ENCODE data around the gene DTYMK.
"Not testable (repeated sequence)": the region's sequence is repeated elsewhere in the genome, so short reads cannot be mapped to it uniquely, and the experiment has no call there.

The DTYMK gene

GRCh38 chr2:241686650-241687425 is at the start of gene DTYMK:
Gene DTYMK (minus strand): TSS chr2:241686815. CDS start chr2:241686783, 32 bp downstream.
- H3K27me3 ChIP-seq (ENCODE audit: control insufficient read depth in 5 of 5, insufficient read depth in 4 of 5, low read length in 5 of 5): no peaks in the 10 kb centered on the region
- peaks cover 0 to 32% (median 11%) of the 10 kb centered on the region in 5 donors for H3K36me3 ChIP-seq (ENCODE audit: control insufficient read depth in 5 of 5, insufficient read depth in 5 of 5, low read length in 5 of 5)
- H3K9ac ChIP-seq (ENCODE audit: low read length in 5 of 5): peak within 1 kb of the TSS; percentile 68 to 97 (median 91)
- H3K27ac ChIP-seq (ENCODE audit: low read depth, low read length): peak within 1 kb of the TSS; percentile 92
- peak within 1 kb of the TSS; percentile 86 to 94 (median 88) for H3K4me3 ChIP-seq (ENCODE audit: low read depth in 1 of 5, low read length in 5 of 5)
- peaks cover 1 to 31% (median 24%) of the 10 kb centered on the region in 5 donors for H3K4me1 ChIP-seq (ENCODE audit: control insufficient read depth in 5 of 5, insufficient read depth in 5 of 5, low read length in 5 of 5)
- H3K9me3 ChIP-seq (ENCODE audit: control insufficient read depth in 5 of 5, low read length in 5 of 5): no peaks in the 10 kb centered on the region

DNA sequence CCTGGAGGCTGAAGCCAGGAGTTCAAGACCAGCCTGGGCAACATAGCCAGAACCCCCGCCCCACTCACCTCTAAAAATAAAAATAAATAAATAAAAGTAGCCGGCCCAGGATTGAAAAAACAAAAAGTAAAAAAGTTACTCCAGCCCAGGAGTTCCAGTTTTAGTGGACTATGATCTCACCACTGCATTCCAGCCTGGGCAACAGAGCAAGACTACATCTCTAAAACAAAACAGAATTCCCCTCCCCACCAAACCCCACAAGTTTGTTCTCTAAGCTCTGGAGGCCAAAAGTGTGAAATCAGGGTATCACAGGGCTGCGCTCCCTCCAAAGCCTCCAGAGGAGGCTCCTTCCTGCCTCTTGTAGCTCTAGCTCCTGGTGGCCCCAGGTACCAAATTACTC is 49.5 kb upstream of the DTYMK start:
- H3K4me3 ChIP-seq (ENCODE audit: low read depth in 1 of 5, low read length in 5 of 5): no peak overlapping the region
- H3K27ac ChIP-seq (ENCODE audit: low read depth, low read length): no peak overlapping the region

GRCh38 chr2:241734467-241735208 is 48.0 kb upstream of the DTYMK start, which contains the start of gene D2HGDH:
Gene D2HGDH (plus strand): TSS chr2:241734630. CDS start chr2:241735225, 595 bp downstream.
- Histone ChIP-seq H3K27me3 (ENCODE audit: control insufficient read depth in 5 of 5, insufficient read depth in 4 of 5, low read length in 5 of 5) (no peaks in the 10 kb centered on the region), H3K9ac (ENCODE audit: low read length in 5 of 5) (peak within 1 kb of the TSS in 4 of 5 donors; percentile 77 to 82 (median 78)), H3K4me1 (ENCODE audit: control insufficient read depth in 5 of 5, insufficient read depth in 5 of 5, low read length in 5 of 5) (peaks cover 0 to 27% (median 25%) of the 10 kb centered on the region in 5 donors), H3K4me3 (ENCODE audit: low read depth in 1 of 5, low read length in 5 of 5) (peak within 1 kb of the TSS in 4 of 5 donors; percentile 77 to 92 (median 88)), H3K9me3 (ENCODE audit: control insufficient read depth in 5 of 5, low read length in 5 of 5) (no peaks in the 10 kb centered on the region), H3K27ac (ENCODE audit: low read depth, low read length) (peak within 1 kb of the TSS; percentile 89), H3K36me3 (ENCODE audit: control insufficient read depth in 5 of 5, insufficient read depth in 5 of 5, low read length in 5 of 5) (peaks cover 0 to 8% (median 3%) of the 10 kb centered on the region in 5 donors)

More for the DNA sequence above, 49.5 kb upstream of the DTYMK start:
- no peaks in the 10 kb centered on the region for H3K27me3 ChIP-seq (ENCODE audit: control insufficient read depth in 5 of 5, insufficient read depth in 4 of 5, low read length in 5 of 5)
- H3K36me3 ChIP-seq (ENCODE audit: control insufficient read depth in 5 of 5, insufficient read depth in 5 of 5, low read length in 5 of 5): peaks cover 0 to 8% (median 4%) of the 10 kb centered on the region in 5 donors
- H3K9me3 ChIP-seq (ENCODE audit: control insufficient read depth in 5 of 5, low read length in 5 of 5): no peaks in the 10 kb centered on the region
- no peak overlapping the region for H3K9ac ChIP-seq (ENCODE audit: low read length in 5 of 5)
- H3K4me1 ChIP-seq (ENCODE audit: control insufficient read depth in 5 of 5, insufficient read depth in 5 of 5, low read length in 5 of 5): peaks cover 0 to 30% (median 25%) of the 10 kb centered on the region in 5 donors

GRCh38 chr2:241734208-241734466 is 47.5 kb upstream of the DTYMK start:
- H3K36me3 ChIP-seq (ENCODE audit: control insufficient read depth in 5 of 5, insufficient read depth in 5 of 5, low read length in 5 of 5): peaks cover 0 to 5% (median 3%) of the 10 kb centered on the region in 5 donors
- no peaks in the 10 kb centered on the region for H3K27me3 ChIP-seq (ENCODE audit: control insufficient read depth in 5 of 5, insufficient read depth in 4 of 5, low read length in 5 of 5)
- H3K4me3 ChIP-seq (ENCODE audit: low read depth in 1 of 5, low read length in 5 of 5): peak overlapping the region in 4 of 5 donors; percentile 60 to 91 (median 74)
- peak overlapping the region in 3 of 5 donors; percentile 60 to 68 (median 62) for H3K9ac ChIP-seq (ENCODE audit: low read length in 5 of 5)
- peaks cover 0 to 27% (median 26%) of the 10 kb centered on the region in 5 donors for H3K4me1 ChIP-seq (ENCODE audit: control insufficient read depth in 5 of 5, insufficient read depth in 5 of 5, low read length in 5 of 5)
- H3K9me3 ChIP-seq (ENCODE audit: control insufficient read depth in 5 of 5, low read length in 5 of 5): no peaks in the 10 kb centered on the region
- H3K27ac ChIP-seq (ENCODE audit: low read depth, low read length): no peak overlapping the region

GRCh38 chr2:241733391-241734207 is 47.0 kb upstream of the DTYMK start:
- Histone ChIP-seq H3K9ac (ENCODE audit: low read length in 5 of 5) (peak overlapping the region in 3 of 5 donors; percentile 60 to 68 (median 62)), H3K4me3 (ENCODE audit: low read depth in 1 of 5, low read length in 5 of 5) (peak overlapping the region in 4 of 5 donors; percentile 60 to 91 (median 74))

DNA sequence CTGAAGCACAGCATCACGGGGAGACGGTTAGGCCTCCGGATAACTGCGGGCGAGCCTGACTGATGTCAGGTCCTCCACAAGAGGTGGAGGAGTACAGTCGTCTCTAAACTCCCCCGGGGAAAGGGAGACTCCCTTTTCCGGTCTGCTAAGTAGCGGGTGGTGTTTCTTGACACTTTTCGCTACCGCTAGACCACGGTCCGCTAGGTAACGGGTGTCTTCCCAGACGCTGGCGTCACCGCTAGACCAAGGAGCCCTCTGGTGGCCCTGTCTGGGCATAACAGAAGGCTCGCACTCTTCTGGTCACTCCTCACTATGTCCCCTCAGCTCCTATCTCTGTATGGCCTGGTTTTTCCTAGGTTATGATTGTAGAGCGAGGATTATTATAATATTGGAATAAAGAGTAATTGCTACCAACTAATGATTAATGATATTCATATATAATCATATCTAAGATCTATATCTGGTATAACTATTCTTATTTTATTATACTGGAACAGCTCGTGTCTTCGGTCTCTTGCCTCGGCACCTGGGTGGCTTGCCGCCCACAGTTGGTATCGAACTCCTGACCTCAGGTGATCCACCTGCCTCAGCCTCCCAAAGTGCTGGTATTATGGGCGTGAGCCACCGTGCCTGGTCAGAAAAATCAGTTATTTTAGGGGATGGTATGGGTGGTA is 46.0 kb upstream of the DTYMK start:
- not testable (repeated sequence) for H3K36me3 ChIP-seq (ENCODE audit: control insufficient read depth in 5 of 5, insufficient read depth in 5 of 5, low read length in 5 of 5); H3K27ac ChIP-seq (ENCODE audit: low read depth, low read length); H3K27me3 ChIP-seq (ENCODE audit: control insufficient read depth in 5 of 5, insufficient read depth in 4 of 5, low read length in 5 of 5); H3K9me3 ChIP-seq (ENCODE audit: control insufficient read depth in 5 of 5, low read length in 5 of 5); H3K9ac ChIP-seq (ENCODE audit: low read length in 5 of 5); H3K4me3 ChIP-seq (ENCODE audit: low read depth in 1 of 5, low read length in 5 of 5)
- H3K4me1 ChIP-seq (ENCODE audit: control insufficient read depth in 5 of 5, insufficient read depth in 5 of 5, low read length in 5 of 5): peaks cover 0 to 38% (median 34%) of the 10 kb centered on the region in 5 donors

More at GRCh38 chr2:241733391-241734207, 47.0 kb upstream of the DTYMK start:
- Histone ChIP-seq H3K36me3 (ENCODE audit: control insufficient read depth in 5 of 5, insufficient read depth in 5 of 5, low read length in 5 of 5) (peaks cover 0 to 4% (median 3%) of the 10 kb centered on the region in 5 donors), H3K4me1 (ENCODE audit: control insufficient read depth in 5 of 5, insufficient read depth in 5 of 5, low read length in 5 of 5) (peaks cover 0 to 32% (median 30%) of the 10 kb centered on the region in 5 donors), H3K9me3 (ENCODE audit: control insufficient read depth in 5 of 5, low read length in 5 of 5) (no peaks in the 10 kb centered on the region), H3K27me3 (ENCODE audit: control insufficient read depth in 5 of 5, insufficient read depth in 4 of 5, low read length in 5 of 5) (no peaks in the 10 kb centered on the region), H3K27ac (ENCODE audit: low read depth, low read length) (no peak overlapping the region)

DNA sequence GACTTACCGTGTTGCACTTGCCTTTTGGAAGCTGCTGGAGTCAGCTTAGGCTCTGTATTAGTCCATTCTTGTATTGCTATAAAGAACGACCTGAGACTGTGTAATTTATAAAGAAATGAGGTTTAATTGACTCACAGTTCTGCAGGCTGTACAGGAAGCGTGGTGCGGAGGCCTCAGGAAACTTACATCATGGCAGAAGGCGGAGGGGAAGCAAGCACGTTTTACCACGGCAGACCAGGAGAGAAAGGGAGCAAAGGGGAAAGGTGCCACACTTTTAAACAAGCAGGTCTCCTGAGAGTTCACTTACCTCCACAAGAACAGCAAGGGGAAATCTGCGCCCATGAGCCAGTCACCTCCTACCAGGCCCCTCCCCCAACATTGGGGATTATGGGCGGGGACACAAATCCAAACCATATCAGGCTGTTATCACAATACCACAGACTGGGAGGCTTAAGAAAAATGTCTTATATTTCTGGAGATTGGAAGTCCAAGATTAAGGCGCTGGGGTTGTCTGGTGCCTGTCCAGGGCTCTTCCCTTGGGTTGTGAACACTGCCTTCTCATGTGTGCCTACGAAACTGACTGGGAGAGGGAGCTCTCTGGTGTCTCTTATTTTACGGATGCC is 44.2 kb upstream of the DTYMK start:
- Histone ChIP-seq H3K36me3 (ENCODE audit: control insufficient read depth in 5 of 5, insufficient read depth in 5 of 5, low read length in 5 of 5) (peaks cover 0 to 7% (median 3%) of the 10 kb centered on the region in 5 donors), H3K4me1 (ENCODE audit: control insufficient read depth in 5 of 5, insufficient read depth in 5 of 5, low read length in 5 of 5) (peaks cover 0 to 31% (median 24%) of the 10 kb centered on the region in 5 donors), H3K9me3 (ENCODE audit: control insufficient read depth in 5 of 5, low read length in 5 of 5) (no peaks in the 10 kb centered on the region), H3K27ac (ENCODE audit: low read depth, low read length) (no peak overlapping the region), H3K4me3 (ENCODE audit: low read depth in 1 of 5, low read length in 5 of 5) (no peak overlapping the region), H3K9ac (ENCODE audit: low read length in 5 of 5) (no peak overlapping the region), H3K27me3 (ENCODE audit: control insufficient read depth in 5 of 5, insufficient read depth in 4 of 5, low read length in 5 of 5) (no peaks in the 10 kb centered on the region)

- Histone ChIP-seq H3K27me3 (ENCODE audit: control insufficient read depth in 5 of 5, insufficient read depth in 4 of 5, low read length in 5 of 5) (no peaks in the 10 kb centered on the region), H3K9me3 (ENCODE audit: control insufficient read depth in 5 of 5, low read length in 5 of 5) (no peaks in the 10 kb centered on the region), H3K27ac (ENCODE audit: low read depth, low read length) (no peak overlapping the region), H3K9ac (ENCODE audit: low read length in 5 of 5) (no peak overlapping the region), H3K4me3 (ENCODE audit: low read depth in 1 of 5, low read length in 5 of 5) (no peak overlapping the region), H3K36me3 (ENCODE audit: control insufficient read depth in 5 of 5, insufficient read depth in 5 of 5, low read length in 5 of 5) (peaks cover 0 to 13% (median 7%) of the 10 kb centered on the region in 5 donors), H3K4me1 (ENCODE audit: control insufficient read depth in 5 of 5, insufficient read depth in 5 of 5, low read length in 5 of 5) (peaks cover 0 to 22% (median 15%) of the 10 kb centered on the region in 5 donors)
Measured at GRCh38 chr2:241729868-241730267, 43.3 kb upstream of the DTYMK start.

- Histone ChIP-seq H3K4me1 (ENCODE audit: control insufficient read depth in 5 of 5, insufficient read depth in 5 of 5, low read length in 5 of 5) (peaks cover 0 to 14% (median 10%) of the 10 kb centered on the region in 5 donors), H3K9ac (ENCODE audit: low read length in 5 of 5) (peak overlapping the region in 1 of 5 donors; percentile 64), H3K9me3 (ENCODE audit: control insufficient read depth in 5 of 5, low read length in 5 of 5) (no peaks in the 10 kb centered on the region), H3K27ac (ENCODE audit: low read depth, low read length) (no peak overlapping the region), H3K36me3 (ENCODE audit: control insufficient read depth in 5 of 5, insufficient read depth in 5 of 5, low read length in 5 of 5) (peaks cover 0 to 24% (median 15%) of the 10 kb centered on the region in 5 donors), H3K27me3 (ENCODE audit: control insufficient read depth in 5 of 5, insufficient read depth in 4 of 5, low read length in 5 of 5) (no peaks in the 10 kb centered on the region), H3K4me3 (ENCODE audit: low read depth in 1 of 5, low read length in 5 of 5) (peak overlapping the region in 3 of 5 donors; percentile 17 to 28 (median 18))
Measured at GRCh38 chr2:241728627-241729026, 42.0 kb upstream of the DTYMK start.
